Measurements from ENCODE around the gene SLC30A5. TPM values are rescaled to one million over a fixed set of nuclear protein-coding genes. Genes with fewer than 3 reads are reported as not detected.

The SLC30A5 gene

Small RNA genes lying within 50 kb of the gene (small RNA-seq; reads per million reads assigned to genes)
- gene SNORA50D (ENCODE audit: insufficient read depth), result not detected
- not detected for gene SUMO2P4 (ENCODE audit: insufficient read depth)

Measured in neuronal stem cell (in vitro differentiated cells).